GM10266 (cell line): ENCODE data around the gene EIF3L.
A peak's percentile ranks its signal among the peaks of the same experiment; 100 is the strongest.

Experiments used
- DNase-seq: peaks from one replicate; pipeline ENCODE4 v3.0.0; 2012; ENCODE audit errors: extremely low spot score
- CTCF ChIP-seq: IDR thresholded peaks from 2 replicates; pipeline ENCODE4 v1.5.1; 2012; ENCODE audit warnings: mild to moderate bottlenecking, low read depth; ENCODE audit not compliant: control insufficient read depth, insufficient read depth; ENCODE audit errors: missing control alignments

The EIF3L gene

GRCh38 chr22:37931893-37932389, 82.7 kb downstream of the EIF3L start:
- no peak for DNase-seq

GRCh38 chr22:37932401-37932800, 83.2 kb downstream of the EIF3L start:
- TF ChIP-seq CTCF: no peak
- no peak for DNase-seq

More at GRCh38 chr22:37931893-37932389, 82.7 kb downstream of the EIF3L start:
- no peak for TF ChIP-seq CTCF

DNA sequence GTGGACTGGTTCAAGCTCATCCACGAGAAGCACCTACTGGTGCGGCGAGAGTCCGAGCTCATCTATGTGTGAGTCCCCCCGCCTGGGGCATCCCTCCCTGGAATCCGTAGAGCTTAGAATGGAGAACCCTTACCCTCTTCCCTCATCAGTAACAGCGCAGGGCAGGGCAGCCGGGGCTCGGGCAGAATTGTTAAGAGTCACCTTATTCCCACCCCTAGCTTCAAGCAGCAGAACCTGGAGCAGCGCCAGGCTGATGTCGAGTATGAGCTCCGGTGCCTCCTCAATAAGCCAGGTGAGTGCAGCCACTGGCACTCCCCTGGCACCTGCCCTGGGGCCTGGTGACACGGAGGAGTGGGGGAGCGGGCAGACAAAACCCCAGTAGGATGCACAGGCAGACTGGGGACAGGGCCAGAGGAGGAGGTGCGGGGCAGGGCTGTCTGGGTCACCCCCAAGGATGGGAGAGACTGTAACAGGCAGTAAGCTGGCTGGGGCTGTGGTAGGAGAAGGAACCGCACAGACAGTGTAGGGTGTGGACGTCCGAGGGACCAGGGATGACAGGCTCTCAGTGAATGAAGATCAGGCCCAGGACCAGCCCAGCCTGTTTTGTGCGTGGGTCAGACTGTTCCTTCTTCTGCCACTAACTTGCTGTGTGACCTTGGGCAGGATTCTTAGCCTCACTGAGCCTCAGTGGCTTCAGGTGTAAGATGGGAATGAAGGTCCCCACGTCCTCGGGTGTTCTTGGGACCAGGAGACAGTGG, 83.8 kb downstream of the EIF3L start:
- no peak for DNase-seq
- TF ChIP-seq CTCF: no peak

- DNase-seq: peak; percentile 90
- TF ChIP-seq CTCF: peak; percentile 96
Observed at GRCh38 chr22:37933711-37934376, 84.6 kb downstream of the EIF3L start.
